Neural progenitor cell (in vitro differentiated cells): ENCODE results near the gene SLC25A18.

Source experiments
- EZH2phosphoT487 ChIP-seq: fragments of 200-600 bp; sonication (generic); IDR thresholded peaks from 2 replicates; pipeline ENCODE4 v1.6.1; 2017; ENCODE audit warnings: antibody characterized with exemption
- TF ChIP-seq, protein P1 (sequence below): fragments of 200-600 bp; sonication (generic); IDR thresholded peaks from 2 replicates; pipeline ENCODE4 v1.5.1; 2017; ENCODE audit warnings: antibody characterized with exemption, mild to moderate bottlenecking

DNA sequence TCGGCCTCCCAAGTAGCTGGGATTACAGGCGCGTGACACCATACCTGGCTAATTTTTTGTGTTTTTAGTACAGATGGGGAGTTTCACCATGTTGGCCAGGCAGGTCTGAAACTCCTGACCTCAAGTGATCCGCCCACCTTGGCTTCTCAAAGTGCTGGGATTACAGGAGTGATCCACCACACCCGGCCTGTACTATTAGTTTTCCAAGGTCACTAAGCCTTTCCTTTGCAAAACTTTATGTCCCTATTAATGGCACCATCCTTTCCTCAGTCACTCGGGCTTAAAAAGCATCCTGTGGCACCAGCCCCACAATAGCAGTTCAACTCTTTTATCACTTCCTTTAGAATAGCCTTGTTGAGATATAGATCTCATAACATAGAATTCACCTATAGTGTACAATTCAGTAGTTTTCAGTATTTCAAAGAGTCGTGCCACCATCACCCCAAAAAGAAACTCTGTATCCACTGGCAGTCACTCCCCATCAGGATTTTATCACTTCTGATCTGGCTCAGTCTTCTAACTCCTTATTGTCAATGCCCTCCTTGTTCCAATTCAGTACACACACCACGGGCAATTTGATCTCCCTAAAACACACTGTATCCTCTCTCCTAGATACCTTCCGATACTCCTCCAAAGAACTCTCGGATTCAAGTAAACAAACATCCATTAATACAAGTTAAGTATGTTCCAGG, 74.3 kb downstream of the SLC25A18 start:
- TF ChIP-seq, protein P1, sequence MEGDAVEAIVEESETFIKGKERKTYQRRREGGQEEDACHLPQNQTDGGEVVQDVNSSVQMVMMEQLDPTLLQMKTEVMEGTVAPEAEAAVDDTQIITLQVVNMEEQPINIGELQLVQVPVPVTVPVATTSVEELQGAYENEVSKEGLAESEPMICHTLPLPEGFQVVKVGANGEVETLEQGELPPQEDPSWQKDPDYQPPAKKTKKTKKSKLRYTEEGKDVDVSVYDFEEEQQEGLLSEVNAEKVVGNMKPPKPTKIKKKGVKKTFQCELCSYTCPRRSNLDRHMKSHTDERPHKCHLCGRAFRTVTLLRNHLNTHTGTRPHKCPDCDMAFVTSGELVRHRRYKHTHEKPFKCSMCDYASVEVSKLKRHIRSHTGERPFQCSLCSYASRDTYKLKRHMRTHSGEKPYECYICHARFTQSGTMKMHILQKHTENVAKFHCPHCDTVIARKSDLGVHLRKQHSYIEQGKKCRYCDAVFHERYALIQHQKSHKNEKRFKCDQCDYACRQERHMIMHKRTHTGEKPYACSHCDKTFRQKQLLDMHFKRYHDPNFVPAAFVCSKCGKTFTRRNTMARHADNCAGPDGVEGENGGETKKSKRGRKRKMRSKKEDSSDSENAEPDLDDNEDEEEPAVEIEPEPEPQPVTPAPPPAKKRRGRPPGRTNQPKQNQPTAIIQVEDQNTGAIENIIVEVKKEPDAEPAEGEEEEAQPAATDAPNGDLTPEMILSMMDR = no peak
- TF ChIP-seq EZH2phosphoT487 = no peak
